ENCODE results near the gene CLSTN2.

CLSTN2 gene

GRCh38 chr3:140051019-140051957, 116.3 kb downstream of the CLSTN2 start:
- H3K4me3 ChIP-seq (ENCODE audit: low read depth, low read length), result no peak overlapping the region
- ChIA-PET CTCF (no interaction called here), POLR2A (no interaction called here)
- no peak for DNase-seq (ENCODE audit: low read depth, low spot score)
- TF ChIP-seq, protein P1, sequence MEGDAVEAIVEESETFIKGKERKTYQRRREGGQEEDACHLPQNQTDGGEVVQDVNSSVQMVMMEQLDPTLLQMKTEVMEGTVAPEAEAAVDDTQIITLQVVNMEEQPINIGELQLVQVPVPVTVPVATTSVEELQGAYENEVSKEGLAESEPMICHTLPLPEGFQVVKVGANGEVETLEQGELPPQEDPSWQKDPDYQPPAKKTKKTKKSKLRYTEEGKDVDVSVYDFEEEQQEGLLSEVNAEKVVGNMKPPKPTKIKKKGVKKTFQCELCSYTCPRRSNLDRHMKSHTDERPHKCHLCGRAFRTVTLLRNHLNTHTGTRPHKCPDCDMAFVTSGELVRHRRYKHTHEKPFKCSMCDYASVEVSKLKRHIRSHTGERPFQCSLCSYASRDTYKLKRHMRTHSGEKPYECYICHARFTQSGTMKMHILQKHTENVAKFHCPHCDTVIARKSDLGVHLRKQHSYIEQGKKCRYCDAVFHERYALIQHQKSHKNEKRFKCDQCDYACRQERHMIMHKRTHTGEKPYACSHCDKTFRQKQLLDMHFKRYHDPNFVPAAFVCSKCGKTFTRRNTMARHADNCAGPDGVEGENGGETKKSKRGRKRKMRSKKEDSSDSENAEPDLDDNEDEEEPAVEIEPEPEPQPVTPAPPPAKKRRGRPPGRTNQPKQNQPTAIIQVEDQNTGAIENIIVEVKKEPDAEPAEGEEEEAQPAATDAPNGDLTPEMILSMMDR (IDR thresholded peaks at IDR 0.05; ENCODE audit: insufficient read depth, low read length, missing control alignments), result peak; percentile 6

- H3K4me3 ChIP-seq (ENCODE audit: low read depth, low read length), result no peak overlapping the region
- CTCF ChIA-PET, result no interaction called here
- TF ChIP-seq, protein P1 (IDR thresholded peaks at IDR 0.05; ENCODE audit: insufficient read depth, low read length, missing control alignments), result no peak
- DNase-seq (ENCODE audit: low read depth, low spot score), result no peak
- POLR2A ChIA-PET, result no interaction called here
Measured at GRCh38 chr3:140052771-140053702, 118.1 kb downstream of the CLSTN2 start.

GRCh38 chr3:140053794-140054193, 118.8 kb downstream of the CLSTN2 start:
- no peak for DNase-seq (ENCODE audit: low read depth, low spot score)
- no peak overlapping the region for H3K4me3 ChIP-seq (ENCODE audit: low read depth, low read length)
- ChIA-PET CTCF (no interaction called here), POLR2A (no interaction called here)
- TF ChIP-seq, protein P1 (IDR thresholded peaks at IDR 0.05; ENCODE audit: insufficient read depth, low read length, missing control alignments), result no peak

GRCh38 chr3:140055092-140055791, 120.3 kb downstream of the CLSTN2 start:
- no peak for DNase-seq (ENCODE audit: low read depth, low spot score)
- CTCF ChIA-PET, result no interaction called here
- no peak overlapping the region for H3K4me3 ChIP-seq (ENCODE audit: low read depth, low read length)
- TF ChIP-seq, protein P1 (IDR thresholded peaks at IDR 0.05; ENCODE audit: insufficient read depth, low read length, missing control alignments), result no peak
- POLR2A ChIA-PET, result no interaction called here

DNA sequence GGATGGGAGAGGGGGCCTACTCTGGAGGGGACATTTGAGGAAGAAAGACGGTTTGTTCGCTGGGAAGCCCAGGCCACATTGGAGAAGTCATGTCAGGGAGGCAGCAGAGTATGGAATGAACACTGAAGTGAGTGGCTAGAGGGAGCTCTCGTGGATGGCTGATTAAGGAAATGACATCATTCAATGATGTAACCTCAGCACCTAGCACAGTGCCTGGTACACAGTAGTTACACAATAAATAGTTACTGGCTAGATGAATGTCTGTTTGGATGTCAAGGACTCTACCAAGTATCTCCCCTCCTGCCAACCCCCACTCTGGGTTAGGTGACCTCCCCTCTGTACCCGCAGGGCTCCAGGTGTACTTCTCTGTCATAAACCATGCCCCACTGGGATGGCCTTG, 121.1 kb downstream of the CLSTN2 start:
- DNase-seq (ENCODE audit: low read depth, low spot score), result no peak
- CTCF ChIA-PET, result no interaction called here
- no peak overlapping the region for H3K4me3 ChIP-seq (ENCODE audit: low read depth, low read length)
- TF ChIP-seq, protein P1 (IDR thresholded peaks at IDR 0.05; ENCODE audit: insufficient read depth, low read length, missing control alignments), result no peak
- POLR2A ChIA-PET, result no interaction called here

All from AG04449 (cell line).